Measurements from ENCODE around the gene WIZ.

Gene WIZ

DNA sequence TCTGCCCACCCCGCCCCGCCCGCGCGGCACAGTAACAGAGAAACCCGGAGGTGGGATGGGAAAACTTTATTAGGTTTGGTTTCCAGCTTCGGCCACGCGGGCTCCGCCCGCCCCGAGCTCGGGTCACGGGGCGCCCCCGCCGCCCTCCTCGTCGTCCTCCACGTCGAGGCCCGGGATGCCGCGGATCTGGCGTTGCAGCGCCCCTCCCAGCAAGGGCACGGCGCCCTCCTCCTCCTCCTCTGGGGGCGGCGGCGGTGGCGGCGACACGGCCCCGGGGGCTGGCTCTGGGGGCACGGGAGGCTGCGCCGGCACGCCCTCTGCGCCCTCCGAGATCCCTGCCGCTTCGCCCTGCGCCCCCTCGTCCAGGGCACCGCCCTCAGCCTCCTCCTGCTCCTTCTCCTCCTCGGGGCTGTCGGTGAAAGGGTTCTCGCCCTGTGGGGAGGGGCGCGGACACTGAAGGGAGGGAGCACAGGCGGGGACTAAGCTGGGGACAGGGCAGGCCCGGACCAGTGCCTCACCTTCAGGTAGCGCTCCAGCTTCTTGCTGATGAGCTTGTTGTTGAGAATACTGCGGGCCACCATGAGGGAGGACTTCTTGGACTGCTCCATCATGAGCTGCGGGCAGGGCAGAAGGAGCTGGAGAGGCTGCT is 69.6 kb downstream of the WIZ start:
- in situ Hi-C loops (cut with HindIII; ENCODE audit: low sequenced_read_pairs), result no loop called here

DNA sequence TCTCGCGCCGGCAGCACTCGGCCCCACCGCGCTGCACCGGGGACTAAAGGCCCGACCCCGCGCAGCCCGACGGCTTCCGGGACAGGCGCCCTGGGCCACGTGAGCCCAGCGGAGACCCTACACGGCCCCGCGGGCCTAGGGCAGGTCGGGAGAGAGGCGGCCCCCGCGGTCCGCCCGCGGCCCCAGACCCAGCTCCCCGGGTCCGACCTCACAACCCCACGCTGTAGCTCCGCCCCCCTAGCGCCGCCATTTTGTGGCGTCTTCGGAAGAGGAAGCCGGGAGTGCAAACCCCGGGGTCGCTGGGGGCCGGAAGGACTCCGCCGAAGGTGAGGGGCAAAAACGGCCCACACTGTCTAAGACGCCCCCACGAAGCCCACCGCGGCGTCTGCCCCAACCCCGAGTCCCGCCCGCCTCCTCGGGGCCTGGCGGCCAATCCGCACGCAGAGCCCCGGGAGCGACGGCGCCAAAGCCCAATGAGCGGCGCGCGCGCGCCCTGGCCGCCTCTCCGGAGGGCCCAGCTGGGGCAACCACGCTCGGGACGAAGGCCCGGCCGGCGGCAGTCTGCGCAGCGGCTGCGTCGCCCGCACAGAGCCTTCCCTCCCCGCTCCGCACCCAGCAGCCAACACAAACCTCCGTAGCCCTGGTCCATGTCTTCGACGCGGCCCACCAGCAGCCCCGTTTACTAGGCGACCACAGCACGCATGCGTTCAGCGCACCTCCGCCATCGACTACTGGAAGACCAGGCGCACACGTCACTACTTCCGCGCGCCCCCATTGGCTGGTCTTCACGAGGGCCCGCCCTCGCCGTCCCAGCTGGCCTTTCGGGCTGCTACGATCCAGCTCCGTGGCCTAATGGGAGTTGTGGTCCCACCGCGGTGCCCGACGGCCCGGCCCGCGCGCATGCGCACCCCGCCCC is 70.4 kb downstream of the WIZ start, which contains the start of gene AKAP8:
Gene AKAP8 (minus strand): TSS at position 705 of the 916 bp plus-strand sequence. CDS start 56 bp downstream, at position 649.
- in situ Hi-C loops (cut with HindIII; ENCODE audit: low sequenced_read_pairs), result no loop called here

DNA sequence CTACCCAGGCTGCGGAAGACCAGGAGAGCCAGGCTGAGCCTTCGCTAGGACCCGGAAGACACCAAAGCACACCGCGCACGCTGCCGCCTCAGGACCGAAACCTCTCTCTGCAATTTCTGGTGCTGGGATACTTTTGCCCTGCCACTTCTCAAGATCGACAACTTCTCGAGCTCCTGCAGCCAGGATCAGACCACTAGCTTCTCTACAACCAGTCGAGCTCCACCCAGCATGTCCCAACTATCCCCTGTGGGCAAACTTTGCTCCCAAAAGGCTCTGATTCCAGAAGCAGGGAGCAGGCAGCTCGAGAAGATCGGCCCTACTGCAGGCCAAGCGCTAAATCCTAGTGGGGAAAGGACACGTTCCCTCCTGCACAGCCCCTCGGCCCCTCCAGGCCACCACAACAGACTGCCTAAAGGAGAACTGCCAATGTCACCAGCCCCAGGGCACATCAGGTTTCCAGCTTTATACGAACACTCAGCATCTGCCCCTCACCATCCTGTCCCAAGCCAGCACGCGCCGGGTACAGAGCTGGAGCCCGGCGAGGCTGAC is 71.1 kb downstream of the WIZ start:
- in situ Hi-C loops (cut with HindIII; ENCODE audit: low sequenced_read_pairs), result no loop called here

GRCh38 chr19:15374796-15375440 is 74.8 kb downstream of the WIZ start:
- in situ Hi-C loops (cut with HindIII; ENCODE audit: low sequenced_read_pairs), result no loop called here

DNA sequence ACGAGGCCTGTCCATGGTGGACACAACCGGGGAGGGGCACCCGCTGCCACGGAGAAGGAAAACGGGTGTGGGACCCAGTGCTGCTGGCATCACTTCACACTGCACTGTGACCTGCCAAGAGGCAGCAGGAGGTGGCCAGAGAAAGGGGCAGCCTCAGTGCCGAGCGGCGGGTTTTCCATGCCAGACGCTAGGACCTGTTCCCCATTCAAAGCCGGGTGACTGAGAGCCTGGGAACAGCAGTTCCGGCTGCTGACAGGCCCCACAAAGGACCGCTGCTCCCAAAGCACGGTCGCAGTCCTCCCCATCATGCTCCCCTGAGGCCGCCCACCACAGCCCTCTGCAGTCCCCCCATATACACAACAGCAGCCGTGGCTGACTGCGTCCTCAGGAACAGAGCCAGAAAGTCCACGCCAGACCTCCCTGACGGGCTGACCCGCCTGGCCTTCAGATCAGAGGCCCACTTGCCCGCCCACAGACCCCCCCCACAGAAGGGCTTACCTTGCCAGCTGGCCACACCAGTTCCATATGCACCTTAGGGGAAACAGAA is 75.6 kb downstream of the WIZ start:
- in situ Hi-C loops (cut with HindIII; ENCODE audit: low sequenced_read_pairs), result no loop called here

DNA sequence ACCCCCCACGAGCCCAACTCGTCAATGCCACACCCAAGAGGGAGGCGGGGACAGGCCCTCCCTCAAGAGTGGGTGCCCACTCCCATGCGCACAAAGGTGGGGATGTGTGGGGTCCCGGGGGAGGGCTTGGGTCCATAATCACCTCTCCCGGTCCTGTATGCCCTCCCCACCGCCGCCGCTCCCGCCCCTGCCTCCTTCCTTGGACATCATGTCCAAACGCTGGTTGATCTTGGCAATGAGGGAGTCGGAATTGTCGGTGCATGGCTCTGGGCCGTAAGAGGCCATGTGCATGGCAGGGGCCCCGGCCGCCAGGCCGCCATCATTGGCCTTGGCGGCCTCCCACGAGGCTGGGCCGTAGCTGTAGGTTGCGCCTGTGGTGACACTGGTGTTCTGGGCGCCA is 76.1 kb downstream of the WIZ start:
- in situ Hi-C loops (cut with HindIII; ENCODE audit: low sequenced_read_pairs), result no loop called here

GRCh38 chr19:15372891-15373301 is 76.9 kb downstream of the WIZ start:
- in situ Hi-C loops (cut with HindIII; ENCODE audit: low sequenced_read_pairs), result no loop called here

- in situ Hi-C loops (cut with HindIII; ENCODE audit: low sequenced_read_pairs), result no loop called here
Observed at GRCh38 chr19:15372470-15372869, 77.3 kb downstream of the WIZ start.

DNA sequence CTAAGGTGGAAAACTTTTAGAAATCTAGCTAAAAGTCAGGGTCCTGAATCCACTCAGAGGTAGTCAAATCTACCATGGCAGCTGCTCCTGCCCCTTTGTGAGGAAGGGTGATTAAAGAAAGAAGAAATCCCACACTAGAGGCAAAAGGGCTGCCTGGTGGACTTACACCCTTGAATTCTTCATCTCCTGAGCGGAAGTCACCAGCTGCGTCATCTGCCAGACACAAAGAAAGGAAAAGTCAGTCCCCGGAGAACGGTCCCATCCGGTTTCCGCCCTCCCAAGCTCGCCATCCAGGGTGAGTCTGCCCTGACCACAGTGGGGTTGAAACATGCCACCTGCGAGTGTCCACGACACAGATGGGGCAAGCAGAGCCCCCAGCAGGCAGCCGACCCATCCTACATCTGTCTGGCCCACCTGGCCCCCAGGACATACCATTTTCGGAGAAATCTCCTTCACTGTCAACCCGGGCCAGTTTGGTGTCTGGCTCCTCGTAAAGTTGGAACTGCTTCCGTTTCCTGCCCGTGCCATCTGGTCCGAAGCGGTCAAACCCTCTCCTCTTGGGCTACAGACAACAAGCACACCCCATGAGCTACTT is 77.9 kb downstream of the WIZ start:
- in situ Hi-C loops (cut with HindIII; ENCODE audit: low sequenced_read_pairs), result no loop called here

- in situ Hi-C loops (cut with HindIII; ENCODE audit: low sequenced_read_pairs), result no loop called here
Observed at GRCh38 chr19:15371119-15371518, 78.6 kb downstream of the WIZ start.
